MV-4-11 (cell line): Measurements from ENCODE around the gene ZNF793.
A peak's percentile ranks its signal among the peaks of the same experiment; 100 is the strongest.

Experiments
- DNase-seq: peaks from one replicate; lab custom pipeline; 2025; lab: John Stamatoyannopoulos, UW

The ZNF793 gene

GRCh38 chr19:37506387-37507166 lies at the start of gene ZNF793:
ZNF793 (plus strand) TSS chr19:37506939; CDS start chr19:37523440, 16,501 bp downstream.
- DNase-seq = no peak

GRCh38 chr19:37466277-37466797 lies 40.4 kb upstream of the ZNF793 start:
- no peak for DNase-seq

- peak; percentile 96 for DNase-seq
Measured at GRCh38 chr19:37466798-37467607, 39.7 kb upstream of the ZNF793 start, which contains the start of gene ZNF569. ZNF569 (minus strand) TSS chr19:37467444; CDS start chr19:37444921, 22,523 bp downstream.

GRCh38 chr19:37467608-37468090 lies 39.1 kb upstream of the ZNF793 start:
- no peak for DNase-seq

- peak; percentile 86 for DNase-seq
Measured at GRCh38 chr19:37468961-37469777, 37.6 kb upstream of the ZNF793 start, which contains the start of gene ZNF570. ZNF570 (plus strand) TSS chr19:37469356; CDS start chr19:37470355, 999 bp downstream.

- no peak for DNase-seq
Measured at GRCh38 chr19:37470216-37470615, 36.5 kb upstream of the ZNF793 start.

GRCh38 chr19:37472165-37472564 lies 34.6 kb upstream of the ZNF793 start:
- DNase-seq = no peak

- DNase-seq = peak; percentile 18
Measured at GRCh38 chr19:37484406-37485168, 22.2 kb upstream of the ZNF793 start.

- no peak for DNase-seq
Measured at GRCh38 chr19:37492213-37492612, 14.5 kb upstream of the ZNF793 start.

- DNase-seq = no peak
Measured at GRCh38 chr19:37505958-37506386, 767 bp upstream of the ZNF793 start.

- no peak for DNase-seq
Measured at GRCh38 chr19:37507167-37507464, 377 bp downstream of the ZNF793 start.

- no peak for DNase-seq
Measured at GRCh38 chr19:37511186-37511585, 4.4 kb downstream of the ZNF793 start.

- DNase-seq = no peak
Measured at GRCh38 chr19:37511821-37512220, 5.1 kb downstream of the ZNF793 start.

- DNase-seq = peak; percentile 45
Measured at GRCh38 chr19:37513397-37513796, 6.7 kb downstream of the ZNF793 start.

GRCh38 chr19:37519890-37520289 lies 13.2 kb downstream of the ZNF793 start:
- DNase-seq = no peak

GRCh38 chr19:37537391-37537947 lies 30.7 kb downstream of the ZNF793 start:
- no peak for DNase-seq

GRCh38 chr19:37551129-37551993 lies 44.6 kb downstream of the ZNF793 start:
- DNase-seq = peak; percentile 34

- DNase-seq = no peak
Measured at GRCh38 chr19:37563518-37563917, 56.8 kb downstream of the ZNF793 start.

GRCh38 chr19:37564624-37565369 lies 58.1 kb downstream of the ZNF793 start:
- DNase-seq = no peak
